ENCODE data around the gene DHRS7B. TPM values are rescaled to one million over a fixed set of nuclear protein-coding genes. Genes with fewer than 3 reads are reported as not detected.
A peak's percentile ranks its signal among the peaks of the same experiment; 100 is the strongest.

DHRS7B gene
- total RNA-seq, 1 donor from 2014 or later, result 23.6 TPM

DNA sequence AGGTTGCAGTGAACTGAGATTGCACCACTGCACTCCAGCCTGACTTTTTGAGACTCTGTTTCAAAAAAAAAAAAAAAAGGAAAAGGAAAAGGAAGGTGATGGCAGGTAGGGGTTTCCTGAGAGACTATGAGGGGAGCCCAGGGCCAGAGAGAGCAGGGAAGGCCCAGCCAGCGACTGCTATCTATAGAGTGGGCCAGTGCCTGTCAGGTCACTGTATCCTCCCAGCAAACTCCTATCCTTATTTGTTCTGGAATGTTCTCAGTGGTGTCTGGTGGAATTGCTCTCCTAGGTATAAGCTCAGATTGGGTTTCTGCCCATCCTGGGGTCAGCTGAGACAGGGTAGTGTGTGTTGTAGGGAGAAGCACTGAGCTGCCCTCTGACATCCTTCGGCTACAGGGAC is 102.1 kb downstream of the DHRS7B start:
- no peak overlapping the region for H3K27ac Mint-ChIP-seq

DNA sequence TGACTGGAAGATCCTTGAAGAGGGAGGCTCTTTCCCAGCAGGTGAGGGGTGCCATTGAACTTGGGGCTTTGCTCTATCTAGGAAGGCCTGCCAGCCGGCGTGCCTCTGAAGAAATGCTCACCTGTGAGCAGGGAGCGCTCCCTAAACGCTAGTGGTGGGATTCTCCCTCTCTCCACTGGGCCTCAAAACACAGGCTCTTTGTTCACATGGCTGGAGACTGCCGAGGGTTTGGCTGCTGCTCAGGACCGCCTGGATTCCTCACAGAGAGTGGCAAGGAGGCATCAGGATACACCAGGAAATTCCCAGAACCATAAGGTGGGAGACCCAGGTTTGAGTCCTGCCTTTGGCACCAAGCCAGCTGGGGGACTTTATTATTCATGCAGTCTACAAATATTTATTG is 104.8 kb downstream of the DHRS7B start:
- no peak for DNase-seq (ENCODE audit: low spot score)
- H3K36me3 Mint-ChIP-seq (ENCODE audit: low read depth), result peaks cover 6% of the 10 kb centered on the region
- no peaks in the 10 kb centered on the region for H3K27me3 Mint-ChIP-seq (ENCODE audit: insufficient read depth)
- H3K4me1 Mint-ChIP-seq (ENCODE audit: low read depth), result no peaks in the 10 kb centered on the region
- intact Hi-C loops (cut with micrococcal nuclease), result no loop called here
- H3K4me3 Mint-ChIP-seq, result no peak overlapping the region
- H3K27ac Mint-ChIP-seq, result no peak overlapping the region
- peaks cover 14% of the 10 kb centered on the region for H3K9me3 Mint-ChIP-seq

More for the DNA sequence above, 102.1 kb downstream of the DHRS7B start:
- no peak for DNase-seq (ENCODE audit: low spot score)
- peaks cover 10% of the 10 kb centered on the region for H3K9me3 Mint-ChIP-seq
- H3K27me3 Mint-ChIP-seq (ENCODE audit: insufficient read depth), result no peaks in the 10 kb centered on the region
- peaks cover 4% of the 10 kb centered on the region for H3K36me3 Mint-ChIP-seq (ENCODE audit: low read depth)
- H3K4me3 Mint-ChIP-seq, result no peak overlapping the region
- intact Hi-C loops (cut with micrococcal nuclease), result no loop called here
- H3K4me1 Mint-ChIP-seq (ENCODE audit: low read depth), result no peaks in the 10 kb centered on the region

GRCh38 chr17:21232033-21232749 is 105.4 kb downstream of the DHRS7B start:
- DNase-seq (ENCODE audit: low spot score), result no peak
- Mint-ChIP-seq H3K36me3 (ENCODE audit: low read depth) (peaks cover 6% of the 10 kb centered on the region), H3K4me1 (ENCODE audit: low read depth) (no peaks in the 10 kb centered on the region), H3K4me3 (no peak overlapping the region), H3K27ac (no peak overlapping the region), H3K27me3 (ENCODE audit: insufficient read depth) (no peaks in the 10 kb centered on the region), H3K9me3 (peaks cover 14% of the 10 kb centered on the region)
- intact Hi-C loops (cut with micrococcal nuclease), result no loop called here

- H3K27ac Mint-ChIP-seq, result no peak overlapping the region
- no peaks in the 10 kb centered on the region for H3K27me3 Mint-ChIP-seq (ENCODE audit: insufficient read depth)
- intact Hi-C loops (cut with micrococcal nuclease), result no loop called here
- H3K36me3 Mint-ChIP-seq (ENCODE audit: low read depth), result peaks cover 6% of the 10 kb centered on the region
- no peak overlapping the region for H3K4me3 Mint-ChIP-seq
- peaks cover 14% of the 10 kb centered on the region for H3K9me3 Mint-ChIP-seq
- H3K4me1 Mint-ChIP-seq (ENCODE audit: low read depth), result no peaks in the 10 kb centered on the region
- DNase-seq (ENCODE audit: low spot score), result no peak
These were observed 107.0 kb downstream of the DHRS7B start for GRCh38 chr17:21233581-21234347.

GRCh38 chr17:21235921-21236320 is 109.2 kb downstream of the DHRS7B start:
- Mint-ChIP-seq H3K27me3 (ENCODE audit: insufficient read depth) (no peaks in the 10 kb centered on the region), H3K9me3 (peaks cover 14% of the 10 kb centered on the region), H3K4me1 (ENCODE audit: low read depth) (no peaks in the 10 kb centered on the region), H3K4me3 (no peak overlapping the region), H3K36me3 (ENCODE audit: low read depth) (peaks cover 6% of the 10 kb centered on the region), H3K27ac (peak overlapping the region; percentile 73)
- DNase-seq (ENCODE audit: low spot score), result no peak
- intact Hi-C loops (cut with micrococcal nuclease), result no loop called here

DNA sequence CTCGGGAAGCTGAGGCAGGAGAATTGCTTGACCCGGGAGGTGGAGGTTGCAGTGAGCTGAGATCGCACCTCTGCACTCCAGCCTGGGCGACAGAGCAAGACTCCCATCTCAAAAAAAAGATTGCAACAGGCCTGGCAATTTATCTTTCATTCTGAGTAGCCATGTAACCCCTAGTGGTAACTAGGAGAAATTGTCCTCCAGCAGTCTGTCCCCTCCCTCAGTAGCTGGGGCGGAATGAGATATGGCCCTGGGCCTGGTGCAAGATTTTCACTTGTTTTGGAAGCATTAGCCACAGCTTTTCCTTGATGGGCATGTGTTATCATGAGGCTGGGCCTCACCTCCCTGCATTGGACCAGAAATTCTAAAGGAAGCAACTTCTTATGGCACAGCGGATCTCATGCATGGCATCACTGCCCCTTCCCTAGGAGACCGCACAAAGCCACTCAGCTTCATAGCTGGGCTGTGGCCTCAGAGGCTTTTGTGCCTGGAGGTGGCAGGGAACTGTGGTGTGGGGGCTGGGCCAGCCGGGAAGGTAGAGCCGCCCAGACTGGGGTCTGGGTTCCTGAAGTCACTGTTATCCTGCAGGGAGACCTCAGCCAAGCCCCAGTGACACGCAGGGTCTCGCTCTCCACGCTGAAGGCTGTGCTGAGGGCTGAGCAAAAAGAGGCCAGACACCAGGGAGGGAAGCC is 113.1 kb downstream of the DHRS7B start:
- Mint-ChIP-seq H3K27me3 (ENCODE audit: insufficient read depth) (no peaks in the 10 kb centered on the region), H3K4me3 (no peak overlapping the region), H3K4me1 (ENCODE audit: low read depth) (no peaks in the 10 kb centered on the region), H3K36me3 (ENCODE audit: low read depth) (peaks cover 2% of the 10 kb centered on the region), H3K9me3 (peaks cover 4% of the 10 kb centered on the region), H3K27ac (no peak overlapping the region)
- DNase-seq (ENCODE audit: low spot score), result no peak
- intact Hi-C loops (cut with micrococcal nuclease), result no loop called here

DNA sequence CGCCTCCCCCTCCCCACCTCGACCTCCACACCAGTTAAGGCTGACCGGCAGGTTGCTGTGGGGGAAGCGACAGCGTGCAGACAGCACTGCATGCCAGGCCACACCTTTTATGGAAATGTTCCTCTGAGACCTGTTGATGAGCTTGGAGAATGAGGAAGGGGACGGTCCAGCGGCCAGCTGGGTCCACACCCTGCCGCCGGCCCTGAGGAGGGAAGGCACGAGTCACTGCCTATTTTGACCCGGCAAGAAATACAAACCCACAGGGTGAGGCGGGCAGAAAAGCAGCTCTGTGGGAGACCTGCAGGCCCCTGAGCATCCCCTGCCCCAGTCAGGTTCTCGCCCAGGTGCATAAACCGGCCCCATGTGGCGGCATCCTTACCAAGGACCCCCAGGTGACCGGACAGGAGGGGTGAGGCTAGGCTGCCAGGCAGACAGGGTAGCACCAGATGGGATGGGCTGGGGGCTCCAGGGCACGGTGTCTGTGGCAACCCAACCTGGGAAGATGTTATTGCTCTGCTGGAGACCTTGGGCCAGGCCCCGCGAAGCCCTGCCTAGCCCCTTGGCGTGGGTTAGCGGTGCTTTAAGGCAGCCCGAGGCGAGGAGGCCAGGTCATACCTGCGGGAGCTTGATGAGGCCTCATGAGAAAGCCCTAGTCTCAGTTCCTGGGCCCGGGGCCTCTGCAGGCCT is 113.7 kb downstream of the DHRS7B start:
- Mint-ChIP-seq H3K36me3 (ENCODE audit: low read depth) (peaks cover 2% of the 10 kb centered on the region), H3K4me1 (ENCODE audit: low read depth) (no peaks in the 10 kb centered on the region), H3K9me3 (peaks cover 4% of the 10 kb centered on the region), H3K27ac (no peak overlapping the region), H3K27me3 (ENCODE audit: insufficient read depth) (no peaks in the 10 kb centered on the region), H3K4me3 (no peak overlapping the region)
- DNase-seq (ENCODE audit: low spot score), result no peak
- intact Hi-C loops (cut with micrococcal nuclease), result no loop called here

Other genes with a start within 250 kb of the DHRS7B start
- gene USP22, start 84.0 kb upstream of the DHRS7B start, total RNA-seq, result 147 and 152 TPM in 2 replicates
- gene TMEM11, start 87.2 kb downstream of the DHRS7B start, total RNA-seq, result 33.5 and 35.6 TPM in 2 replicates
- 1.6 and 1.7 TPM in 2 replicates for gene NATD1, start 126.4 kb downstream of the DHRS7B start, total RNA-seq
- gene MAP2K3, start 157.7 kb downstream of the DHRS7B start, total RNA-seq, result 177 and 185 TPM in 2 replicates
- not detected in 2 replicates for gene KCNJ12, start 249.4 kb downstream of the DHRS7B start, total RNA-seq